Fibroblast of skin of abdomen (primary cell): ENCODE data around the gene EVI5L.
A peak's percentile ranks its signal among the peaks of the same experiment; 100 is the strongest.

ENCODE experiments used
- DNase-seq: peaks from one replicate; pipeline ENCODE4 v3.0.0-alpha.2; 2013

EVI5L gene

DNA sequence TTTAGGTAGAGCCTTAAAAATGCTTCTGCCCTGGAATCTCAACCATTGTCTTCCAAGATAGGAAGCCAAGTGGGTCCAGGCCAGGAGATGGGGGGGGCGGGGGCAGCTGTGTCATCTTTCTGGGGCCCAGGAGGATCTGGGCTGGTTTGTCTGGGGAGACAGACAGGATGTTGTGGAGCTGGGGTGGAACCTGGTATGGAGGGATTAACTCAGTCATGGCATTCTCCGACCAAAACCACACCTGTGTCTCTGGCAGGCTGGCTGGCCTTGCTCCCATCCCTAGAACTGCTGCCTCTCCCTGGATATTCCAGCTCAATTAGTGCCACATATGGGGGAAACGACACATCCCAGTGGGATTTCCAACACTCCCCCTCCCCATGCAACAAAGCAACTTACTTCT lies 70.9 kb downstream of the EVI5L start:
- no peak for DNase-seq

DNA sequence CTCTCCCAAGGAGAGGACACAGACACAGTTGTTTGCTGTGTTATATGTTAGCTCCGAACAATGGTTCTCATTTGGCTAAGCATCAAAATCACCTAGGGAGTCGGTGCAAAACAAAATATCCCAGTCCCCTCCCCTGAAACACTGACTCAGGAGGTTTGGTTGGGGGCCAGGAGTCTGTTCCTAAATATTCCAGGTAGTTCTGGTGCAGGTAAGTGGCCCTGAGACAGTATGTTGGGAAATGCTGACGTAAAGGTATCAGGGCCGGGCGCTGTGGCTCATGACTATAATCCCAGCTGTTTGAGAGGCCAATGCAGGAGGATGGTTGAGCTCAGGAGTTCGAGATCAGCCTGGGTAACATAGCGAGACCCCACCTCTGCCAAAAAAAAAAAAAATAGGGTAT lies 71.3 kb downstream of the EVI5L start:
- DNase-seq, result no peak

DNA sequence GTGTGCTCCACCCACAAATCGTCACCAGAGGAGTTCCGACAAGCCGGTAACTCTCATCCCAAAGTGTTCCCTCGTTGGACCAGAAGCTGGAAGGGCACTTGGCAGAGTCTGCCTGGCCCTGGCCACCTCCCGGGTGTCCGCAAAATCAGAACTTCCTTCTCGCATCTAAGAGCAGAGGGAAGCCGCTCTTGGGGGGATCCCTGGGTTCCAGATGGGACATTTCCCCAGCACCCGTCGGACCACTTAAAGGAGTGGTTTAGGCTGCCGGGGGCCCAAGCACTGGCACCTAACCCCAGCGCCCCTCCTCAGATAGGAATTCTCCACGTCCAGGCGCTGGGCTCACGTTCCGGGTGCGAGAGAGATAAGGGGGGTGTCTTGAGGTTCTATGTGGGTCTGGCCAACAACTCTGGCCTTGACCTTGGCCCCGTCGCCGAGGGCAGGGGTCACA lies 72.8 kb downstream of the EVI5L start:
- DNase-seq, result no peak

DNA sequence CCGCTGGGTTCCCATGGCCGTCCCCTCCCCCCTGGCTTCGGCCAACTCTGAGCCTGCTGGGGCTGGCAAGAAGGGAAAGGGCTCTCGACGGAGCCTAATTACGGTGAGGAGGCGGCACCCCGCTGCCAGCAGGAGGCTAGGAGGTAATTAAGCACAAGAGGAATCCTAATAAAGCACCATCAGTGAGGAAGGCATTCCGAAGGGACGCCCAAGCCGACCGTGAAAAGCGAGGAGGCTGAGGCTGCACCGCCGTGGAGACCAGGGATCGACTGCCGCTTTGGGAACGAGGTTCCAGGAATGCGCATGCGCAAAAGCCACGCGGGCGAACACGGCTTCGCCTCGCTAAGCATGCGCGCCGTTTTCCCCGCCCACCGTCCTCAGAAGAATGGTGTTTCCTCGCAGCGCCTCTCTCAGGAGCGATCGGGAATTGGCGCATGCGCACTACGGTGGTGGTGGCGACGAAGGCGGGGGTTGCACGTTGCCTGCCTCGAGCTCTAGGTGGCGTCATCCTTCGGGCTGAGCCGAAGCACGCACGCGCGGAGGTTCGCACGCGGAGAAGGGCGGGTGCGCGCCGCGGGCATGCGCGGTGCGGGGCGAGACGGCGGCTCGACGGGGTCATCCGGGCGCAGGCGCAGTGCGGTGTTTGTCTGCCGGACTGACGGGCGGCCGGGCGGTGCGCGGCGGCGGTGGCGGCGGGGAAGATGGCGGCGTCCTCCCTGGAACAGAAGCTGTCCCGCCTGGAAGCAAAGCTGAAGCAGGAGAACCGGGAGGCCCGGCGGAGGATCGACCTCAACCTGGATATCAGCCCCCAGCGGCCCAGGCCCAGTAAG lies 73.4 kb downstream of the EVI5L start, which contains the start of gene MAP2K7:
Gene MAP2K7, plus strand, starts transcription at position 634 of the 830 bp plus-strand sequence. Its CDS starts 68 bp downstream, at position 702.
- DNase-seq, result peak; percentile 99

DNA sequence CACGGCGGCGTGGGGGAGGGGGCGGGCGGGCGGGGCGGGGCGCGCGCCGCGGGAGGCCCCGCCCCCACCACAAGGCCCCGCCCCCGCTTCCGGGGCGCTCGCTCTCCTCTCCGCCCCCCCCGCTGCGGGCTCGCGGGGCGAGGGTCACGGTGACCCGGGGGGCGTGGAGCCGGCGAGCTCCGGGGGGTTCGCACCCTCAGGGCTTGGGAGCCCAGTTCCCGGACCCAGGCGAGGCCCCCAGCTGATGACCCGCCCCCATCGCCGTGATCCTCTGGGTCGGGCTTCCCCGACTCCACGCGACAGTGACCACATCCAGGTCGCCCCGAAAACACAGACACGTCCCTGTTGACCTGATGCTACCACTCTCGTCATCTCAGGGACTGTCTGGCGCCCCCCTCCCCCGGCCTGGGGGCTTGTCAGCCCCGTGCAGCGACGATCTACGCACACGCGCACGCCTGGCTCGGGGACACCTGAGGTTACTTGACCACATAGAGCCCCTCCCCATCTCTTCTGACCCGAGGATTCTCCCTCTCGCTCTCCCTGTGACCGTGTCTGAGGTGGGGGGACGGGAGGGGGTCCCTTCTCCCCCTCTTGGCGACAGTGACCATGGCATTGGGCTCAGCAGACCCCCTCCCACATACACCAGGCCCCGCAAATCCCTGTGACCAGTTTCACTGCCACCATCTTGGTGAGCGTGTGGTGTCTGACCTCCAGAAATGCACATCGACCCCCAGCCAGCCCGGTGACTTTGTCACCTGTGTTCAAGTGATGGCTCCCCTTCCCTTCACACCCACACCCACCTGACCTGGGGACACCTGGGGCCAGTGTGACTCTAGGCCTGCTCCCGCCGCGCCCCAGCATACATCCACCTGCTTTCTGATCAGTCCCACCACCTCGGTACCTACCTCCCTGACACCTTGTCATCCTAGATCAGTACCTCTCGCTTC lies 74.3 kb downstream of the EVI5L start:
- DNase-seq, result no peak

DNA sequence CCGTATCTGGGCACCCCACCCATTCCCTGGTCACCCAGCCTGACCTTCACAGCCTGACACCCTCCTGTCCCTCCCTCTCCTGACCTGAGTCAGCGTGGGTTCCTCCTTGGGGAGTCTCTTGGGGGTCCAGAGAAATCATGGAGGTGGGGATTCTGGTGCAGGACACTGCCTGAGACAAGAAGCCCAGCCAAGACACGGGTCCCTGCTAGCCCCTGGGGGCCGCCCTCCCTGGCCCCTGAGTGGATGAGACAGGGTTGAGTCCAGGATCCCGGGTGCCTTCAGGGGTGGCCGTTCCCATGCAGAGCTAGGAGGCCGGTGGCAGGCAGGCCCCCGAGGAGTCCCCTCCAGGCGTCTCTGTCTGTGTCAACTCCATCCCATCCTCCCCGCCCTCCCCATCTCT lies 75.2 kb downstream of the EVI5L start:
- DNase-seq, result no peak

DNA sequence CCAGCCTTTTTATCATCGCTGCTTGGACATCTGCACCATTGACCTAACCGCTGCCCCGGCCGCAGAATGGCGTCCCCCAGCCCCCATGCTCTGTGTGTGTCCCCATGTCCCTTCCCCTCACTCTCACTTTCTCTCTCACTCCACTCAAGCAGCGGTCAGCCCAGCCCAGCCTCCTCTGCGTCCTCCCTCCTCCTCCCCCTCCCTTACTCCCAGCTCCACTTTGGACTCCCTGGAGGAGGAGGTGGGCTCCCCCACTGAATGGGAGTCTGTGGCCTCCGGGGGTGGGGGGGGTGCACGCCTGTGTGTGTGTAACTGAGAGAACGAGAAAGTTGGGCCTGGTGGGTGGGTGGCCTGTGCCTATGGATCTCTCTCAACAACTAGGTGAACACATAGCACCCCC lies 75.8 kb downstream of the EVI5L start:
- DNase-seq, result no peak

DNA sequence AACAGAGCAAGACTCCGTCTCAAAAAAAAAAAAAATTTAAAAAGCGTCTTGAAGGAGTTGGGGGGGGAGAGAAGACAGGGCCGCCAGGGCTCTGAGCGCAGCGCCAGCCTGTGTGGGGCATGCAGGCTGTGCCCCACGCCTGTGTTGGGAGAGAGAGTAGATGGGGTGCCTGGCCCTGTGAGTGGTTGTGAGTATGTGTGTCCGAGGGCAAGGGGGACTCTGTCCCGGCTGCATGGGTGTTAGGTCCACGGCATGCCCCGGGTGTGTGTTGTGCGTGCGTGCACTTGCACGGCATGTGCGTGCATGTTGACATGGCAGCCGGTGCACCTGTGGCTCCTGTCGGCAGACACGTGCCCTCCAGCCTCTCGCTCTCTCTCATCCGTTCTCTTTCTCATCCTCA lies 77.1 kb downstream of the EVI5L start:
- DNase-seq, result no peak

DNA sequence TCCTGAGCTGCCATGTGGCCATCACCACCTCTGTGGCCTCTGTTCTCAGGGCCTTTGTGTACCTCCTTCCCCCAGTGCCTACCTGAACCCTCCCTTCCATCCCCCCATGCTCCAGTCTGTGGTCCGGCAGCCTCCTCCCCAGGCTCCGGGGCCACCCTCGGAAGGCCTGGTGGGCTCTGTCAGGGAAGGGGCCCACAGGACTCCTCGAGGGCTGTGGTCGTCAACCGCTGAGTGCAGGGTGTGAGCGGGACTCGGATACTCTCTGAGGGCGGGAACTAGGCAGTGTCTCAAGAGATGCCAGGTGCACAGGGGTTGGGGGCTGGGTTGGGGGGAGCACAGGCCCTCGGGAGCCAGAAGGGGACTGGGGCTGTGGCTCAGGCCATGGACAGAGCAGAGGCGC lies 77.5 kb downstream of the EVI5L start:
- no peak for DNase-seq

DNA sequence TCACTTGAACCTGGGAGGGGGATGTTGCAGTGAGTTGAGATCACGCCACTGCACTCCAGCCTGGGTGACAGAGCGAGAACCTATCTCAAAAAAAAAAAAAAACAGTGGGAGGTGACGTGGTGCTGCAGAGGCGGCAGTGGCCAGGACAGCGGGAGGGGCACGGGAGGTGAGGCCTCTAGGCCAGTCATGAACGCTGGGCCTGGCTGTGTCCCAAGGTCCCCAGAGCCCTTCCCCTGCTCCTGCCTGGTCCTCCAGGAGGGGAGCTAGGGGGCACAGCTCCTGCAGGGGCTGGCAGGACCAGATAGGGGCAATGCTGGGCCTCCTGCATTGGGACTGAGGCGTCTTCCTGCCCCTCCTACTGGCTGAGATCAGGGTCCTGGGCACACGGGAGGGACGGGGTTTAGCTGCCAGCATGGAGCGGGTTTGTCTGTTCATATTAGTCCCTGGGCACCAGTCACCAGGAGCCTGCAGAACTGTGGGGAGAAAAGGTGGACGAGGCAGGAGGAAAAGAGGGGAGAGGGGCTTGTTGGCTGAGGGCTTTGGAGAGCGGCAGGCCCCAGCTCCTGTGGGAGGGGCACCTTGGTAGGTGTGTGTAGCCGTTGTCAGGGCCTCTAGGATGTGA lies 78.2 kb downstream of the EVI5L start:
- no peak for DNase-seq

DNA sequence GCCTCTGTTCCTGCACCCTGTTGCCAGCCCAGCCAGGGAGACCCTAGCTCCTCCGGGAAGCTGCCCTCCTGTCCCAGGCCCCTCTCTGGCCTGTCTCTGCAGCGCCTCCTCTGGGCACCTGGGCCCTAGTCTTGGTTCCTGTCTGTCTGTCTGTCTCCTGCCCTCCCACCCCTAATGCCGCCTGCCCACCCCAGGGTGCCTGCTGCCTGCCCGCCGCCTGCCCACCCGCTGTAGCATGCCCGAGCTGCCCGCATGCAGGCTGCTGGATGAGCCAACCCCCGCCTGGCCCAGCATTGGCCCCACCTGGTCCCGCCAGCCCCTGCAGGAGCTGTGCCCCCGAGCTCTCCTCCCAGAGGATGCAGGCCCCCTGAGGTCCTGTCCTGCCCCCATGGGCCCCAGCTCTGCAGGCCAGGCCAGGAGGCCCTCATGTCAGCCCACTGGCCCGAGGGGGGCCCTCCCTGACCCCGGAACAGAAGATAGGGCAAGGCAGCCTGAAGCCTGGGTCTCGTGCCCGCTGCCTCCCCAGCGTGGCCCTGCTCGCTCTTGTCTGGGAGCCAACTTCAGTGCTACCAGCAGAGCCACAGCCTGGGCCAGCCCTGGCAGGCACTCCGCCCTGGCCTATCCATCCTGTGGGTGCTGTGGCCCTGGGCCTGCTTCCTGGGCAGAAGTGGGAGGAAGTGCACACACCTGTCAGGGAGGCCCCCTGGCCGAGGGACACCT lies 78.9 kb downstream of the EVI5L start:
- DNase-seq, result no peak

DNA sequence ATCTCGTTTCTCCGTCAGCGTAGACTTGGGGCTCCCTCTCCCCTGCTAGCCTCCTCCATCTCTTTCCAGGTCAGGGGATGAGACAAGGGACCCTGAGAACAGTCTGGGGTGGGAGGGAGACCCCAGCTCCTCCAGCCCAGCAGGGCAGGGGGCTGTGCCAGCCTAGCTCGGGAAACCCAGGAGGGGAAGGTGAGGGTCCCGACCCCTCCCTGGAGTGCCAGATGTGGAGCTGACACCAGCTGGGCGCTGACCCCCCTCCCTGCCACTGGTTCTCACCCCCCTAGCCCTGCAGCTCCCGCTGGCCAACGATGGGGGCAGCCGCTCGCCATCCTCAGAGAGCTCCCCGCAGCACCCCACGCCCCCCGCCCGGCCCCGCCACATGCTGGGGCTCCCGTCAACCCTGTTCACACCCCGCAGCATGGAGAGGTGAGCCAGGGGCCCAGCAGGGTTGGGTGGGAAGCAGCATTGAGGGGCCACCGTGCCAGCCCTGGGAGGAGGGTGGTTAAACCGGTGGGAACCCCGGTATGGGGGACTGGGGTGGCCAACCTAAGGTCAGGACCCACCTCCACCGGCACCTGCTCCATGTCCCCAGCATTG lies 79.6 kb downstream of the EVI5L start:
- DNase-seq, result no peak

DNA sequence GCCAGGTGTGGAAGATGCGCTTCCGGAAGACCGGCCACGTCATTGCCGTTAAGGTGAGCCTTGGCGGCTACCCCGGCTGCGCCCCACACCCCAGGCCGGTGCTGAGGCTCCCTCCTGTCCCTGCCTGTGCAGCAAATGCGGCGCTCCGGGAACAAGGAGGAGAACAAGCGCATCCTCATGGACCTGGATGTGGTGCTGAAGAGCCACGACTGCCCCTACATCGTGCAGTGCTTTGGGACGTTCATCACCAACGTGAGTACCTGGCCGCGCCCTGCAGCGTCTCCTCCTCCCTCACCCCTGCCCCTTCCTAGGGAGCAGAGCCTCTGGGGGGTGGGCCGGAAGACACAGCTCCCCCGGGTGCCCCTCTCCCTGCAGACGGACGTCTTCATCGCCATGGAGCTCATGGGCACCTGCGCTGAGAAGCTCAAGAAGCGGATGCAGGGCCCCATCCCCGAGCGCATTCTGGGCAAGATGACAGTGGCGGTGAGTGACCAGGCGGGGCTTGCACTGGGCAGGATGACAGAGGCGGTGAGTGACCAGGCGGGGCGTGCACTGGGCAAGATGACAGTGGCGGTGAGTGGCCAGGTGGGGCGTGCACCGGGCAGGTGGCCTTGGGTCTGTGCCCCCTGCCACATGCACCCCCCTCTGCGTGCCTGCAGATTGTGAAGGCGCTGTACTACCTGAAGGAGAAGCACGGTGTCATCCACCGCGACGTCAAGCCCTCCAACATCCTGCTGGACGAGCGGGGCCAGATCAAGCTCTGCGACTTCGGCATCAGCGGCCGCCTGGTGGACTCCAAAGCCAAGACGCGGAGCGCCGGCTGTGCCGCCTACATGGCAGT lies 80.5 kb downstream of the EVI5L start:
- DNase-seq, result no peak

DNA sequence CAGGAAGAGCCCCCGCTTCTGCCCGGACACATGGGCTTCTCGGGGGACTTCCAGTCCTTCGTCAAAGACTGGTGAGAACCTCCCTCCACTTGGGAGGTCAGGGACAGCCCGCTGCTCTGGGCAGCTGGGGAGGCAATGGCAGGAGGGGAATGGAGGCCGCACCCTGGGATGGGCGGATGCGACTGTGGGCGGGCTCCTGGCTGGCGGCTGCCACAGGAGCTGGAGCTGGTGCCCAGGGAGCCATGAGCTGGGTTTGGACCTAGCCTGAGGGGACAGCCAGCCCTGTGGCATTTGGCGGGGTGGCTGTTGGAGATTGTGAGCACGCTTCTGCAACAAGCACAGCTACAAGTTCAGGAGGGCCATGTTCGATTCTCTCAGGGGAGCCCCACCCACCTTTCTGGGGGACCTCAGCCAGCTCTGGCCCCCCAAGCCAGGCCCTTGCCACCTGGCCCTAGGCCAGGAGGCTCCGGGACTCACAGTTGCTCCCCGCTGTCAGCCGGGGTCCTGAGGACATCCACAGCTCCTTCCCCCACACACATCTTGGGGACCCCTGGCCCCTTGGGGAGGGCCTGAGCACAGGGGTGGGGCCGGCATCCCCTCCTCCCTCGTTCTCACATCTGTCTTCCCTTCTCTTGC lies 81.6 kb downstream of the EVI5L start:
- no peak for DNase-seq

DNA sequence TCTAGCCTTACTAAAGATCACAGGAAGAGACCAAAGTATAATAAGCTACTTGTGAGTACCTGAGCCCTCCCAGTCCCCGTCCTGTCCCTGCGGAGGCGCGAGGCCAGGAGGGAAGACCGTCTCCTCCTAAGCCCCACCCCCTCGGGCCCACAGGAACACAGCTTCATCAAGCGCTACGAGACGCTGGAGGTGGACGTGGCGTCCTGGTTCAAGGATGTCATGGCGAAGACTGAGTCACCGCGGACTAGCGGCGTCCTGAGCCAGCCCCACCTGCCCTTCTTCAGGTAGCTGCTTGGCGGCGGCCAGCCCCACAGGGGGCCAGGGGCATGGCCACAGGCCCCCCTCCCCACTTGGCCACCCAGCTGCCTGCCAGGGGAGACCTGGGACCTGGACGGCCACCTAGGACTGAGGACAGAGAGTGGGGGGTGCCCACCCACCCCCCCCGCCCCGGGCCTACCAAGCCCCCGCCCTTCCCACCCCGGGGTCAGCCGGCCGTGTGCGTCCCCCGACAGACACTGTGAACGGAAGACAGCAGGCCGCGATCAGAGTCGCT lies 82.2 kb downstream of the EVI5L start:
- no peak for DNase-seq

DNA sequence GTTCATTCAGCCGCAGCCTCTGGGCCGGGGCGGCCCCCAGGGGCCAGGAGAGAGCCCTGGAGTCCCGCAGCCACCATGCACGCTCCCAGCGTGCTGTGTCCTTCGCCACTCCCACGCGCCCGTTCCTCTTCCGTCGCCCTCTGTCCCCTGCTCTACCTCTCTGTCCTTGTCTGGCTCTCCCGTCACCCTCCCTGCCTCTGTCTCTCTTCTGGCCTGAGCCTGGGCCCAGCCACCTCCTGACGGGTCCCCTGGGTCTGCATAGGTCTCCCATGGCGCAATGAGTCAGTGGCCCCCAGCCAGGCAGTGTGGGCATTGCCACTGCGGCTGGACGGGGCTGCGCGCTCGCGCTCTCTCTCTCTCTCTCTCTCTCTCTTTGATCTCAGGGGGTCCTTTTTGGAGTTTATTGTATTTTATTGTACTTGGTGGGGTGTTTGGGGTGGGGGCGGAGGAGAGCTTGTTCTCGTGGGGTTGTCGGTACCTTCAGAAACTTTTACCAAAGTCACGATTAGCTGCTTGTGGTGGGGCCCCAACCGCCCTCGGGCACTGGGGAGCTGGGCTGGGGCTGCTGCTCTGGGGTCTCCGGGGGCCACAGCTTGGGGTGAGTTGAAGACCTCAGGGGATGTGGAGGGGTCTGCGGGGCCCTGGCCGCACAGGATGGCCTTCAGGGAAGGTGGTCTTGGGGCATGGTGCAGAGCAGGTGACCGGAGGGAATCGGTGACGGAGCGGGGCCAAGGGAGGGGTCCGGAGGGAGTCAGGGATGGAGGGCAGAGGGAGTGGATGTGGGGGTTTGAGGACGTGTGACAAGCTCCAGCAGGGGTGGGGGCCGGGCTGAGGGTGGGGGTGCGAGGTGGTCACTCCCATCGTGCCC lies 82.9 kb downstream of the EVI5L start:
- no peak for DNase-seq

DNA sequence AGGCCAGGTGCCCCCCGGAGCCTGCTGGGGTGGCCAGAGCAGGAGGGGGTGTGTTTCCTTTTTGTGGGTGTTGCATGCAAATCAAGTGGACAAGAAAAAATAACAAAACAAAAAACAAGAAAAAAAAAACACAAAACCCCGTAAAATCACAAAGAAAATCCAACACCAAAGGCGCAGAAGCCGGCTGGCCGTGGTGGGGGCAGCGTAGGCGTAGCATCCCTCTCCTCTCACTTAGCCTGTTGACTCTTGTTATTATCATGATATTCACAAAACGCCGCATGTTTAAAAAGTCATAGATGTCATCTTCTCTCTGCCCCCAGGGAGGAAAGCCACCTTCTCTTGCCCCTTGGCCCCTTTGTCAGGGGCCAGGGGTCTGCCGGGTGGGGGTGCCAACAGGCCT lies 83.6 kb downstream of the EVI5L start:
- no peak for DNase-seq

DNA sequence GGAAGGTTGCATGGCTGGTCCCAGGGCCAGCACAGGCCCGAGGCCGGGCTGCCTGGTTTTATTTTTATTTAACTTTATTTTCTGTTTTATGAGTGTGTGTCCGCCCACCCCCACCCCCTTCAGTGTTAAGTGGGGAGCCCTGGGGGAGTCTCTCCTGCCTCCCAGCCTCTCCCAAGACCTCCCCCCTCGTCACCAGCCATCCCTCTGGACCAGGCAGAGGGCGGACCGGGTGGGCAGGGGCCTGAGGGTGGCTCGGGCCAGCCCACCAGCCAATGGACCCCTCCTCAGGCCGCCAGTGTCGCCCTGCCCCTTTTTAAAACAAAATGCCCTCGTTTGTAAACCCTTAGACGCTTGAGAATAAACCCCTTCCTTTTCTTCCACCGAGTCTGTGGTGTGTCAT lies 84.1 kb downstream of the EVI5L start:
- no peak for DNase-seq
